GM12873 (cell line): Measurements from ENCODE around the gene CSTF2.

Source experiments
- CTCF ChIP-seq: IDR thresholded peaks from 2 replicates; pipeline ENCODE4 v1.5.1; 2012; ENCODE audit warnings: low read depth, mild to moderate bottlenecking, moderate library complexity, low read length, control low read depth; ENCODE audit not compliant: insufficient read depth; ENCODE audit errors: missing control alignments

The CSTF2 gene, protein sequence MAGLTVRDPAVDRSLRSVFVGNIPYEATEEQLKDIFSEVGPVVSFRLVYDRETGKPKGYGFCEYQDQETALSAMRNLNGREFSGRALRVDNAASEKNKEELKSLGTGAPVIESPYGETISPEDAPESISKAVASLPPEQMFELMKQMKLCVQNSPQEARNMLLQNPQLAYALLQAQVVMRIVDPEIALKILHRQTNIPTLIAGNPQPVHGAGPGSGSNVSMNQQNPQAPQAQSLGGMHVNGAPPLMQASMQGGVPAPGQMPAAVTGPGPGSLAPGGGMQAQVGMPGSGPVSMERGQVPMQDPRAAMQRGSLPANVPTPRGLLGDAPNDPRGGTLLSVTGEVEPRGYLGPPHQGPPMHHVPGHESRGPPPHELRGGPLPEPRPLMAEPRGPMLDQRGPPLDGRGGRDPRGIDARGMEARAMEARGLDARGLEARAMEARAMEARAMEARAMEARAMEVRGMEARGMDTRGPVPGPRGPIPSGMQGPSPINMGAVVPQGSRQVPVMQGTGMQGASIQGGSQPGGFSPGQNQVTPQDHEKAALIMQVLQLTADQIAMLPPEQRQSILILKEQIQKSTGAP

DNA sequence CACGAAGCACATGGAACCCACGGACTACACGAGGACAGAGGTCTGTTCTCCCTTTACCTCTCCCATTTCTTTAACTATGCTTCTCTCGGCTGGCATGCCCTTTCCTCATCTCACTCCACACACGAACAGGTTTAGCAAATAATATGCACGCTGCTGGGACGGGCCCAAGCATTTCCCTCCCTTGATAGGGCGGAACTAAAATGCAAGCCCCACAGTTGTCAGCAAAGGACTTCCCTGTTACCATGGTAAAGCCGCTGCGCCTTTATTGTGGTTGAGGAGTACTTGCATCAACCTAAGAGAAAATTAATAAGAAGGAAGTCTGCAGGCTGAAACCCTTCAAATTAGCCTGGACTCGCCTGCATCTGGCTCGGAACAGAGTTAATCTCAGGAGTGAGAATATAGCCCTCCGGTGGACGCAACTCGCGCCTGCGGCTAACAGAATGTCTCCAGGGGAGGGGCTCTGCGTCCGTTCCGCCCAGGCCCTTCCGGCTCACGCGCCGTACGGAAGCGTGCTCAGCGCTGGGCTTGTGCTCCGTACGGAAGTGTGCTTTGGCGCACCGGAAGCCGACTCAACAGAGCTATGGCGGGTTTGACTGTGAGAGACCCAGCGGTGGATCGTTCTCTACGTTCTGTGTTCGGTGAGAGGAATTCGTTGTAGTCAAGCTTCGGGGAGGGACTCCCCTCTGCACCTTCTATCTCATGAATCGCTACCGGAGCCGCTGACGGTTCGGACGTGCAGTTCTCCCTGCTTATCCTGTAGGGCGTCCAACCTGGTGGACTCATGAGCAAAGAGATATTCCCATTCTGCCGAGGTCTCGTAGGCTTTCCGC, at the start of gene CSTF2:
TSS of gene CSTF2 (plus strand) at position 555 of the 830 bp plus-strand sequence. CDS start at position 581, 26 bp downstream.
- TF ChIP-seq CTCF: no peak

GRCh38 chrX:100797359-100797758, 22.8 kb upstream of the CSTF2 start:
- TF ChIP-seq CTCF: no peak

GRCh38 chrX:100798484-100799214, 21.5 kb upstream of the CSTF2 start:
- TF ChIP-seq CTCF: no peak

GRCh38 chrX:100802843-100803242, 17.3 kb upstream of the CSTF2 start:
- TF ChIP-seq CTCF: no peak

GRCh38 chrX:100804780-100805179, 15.4 kb upstream of the CSTF2 start:
- TF ChIP-seq CTCF: no peak

DNA sequence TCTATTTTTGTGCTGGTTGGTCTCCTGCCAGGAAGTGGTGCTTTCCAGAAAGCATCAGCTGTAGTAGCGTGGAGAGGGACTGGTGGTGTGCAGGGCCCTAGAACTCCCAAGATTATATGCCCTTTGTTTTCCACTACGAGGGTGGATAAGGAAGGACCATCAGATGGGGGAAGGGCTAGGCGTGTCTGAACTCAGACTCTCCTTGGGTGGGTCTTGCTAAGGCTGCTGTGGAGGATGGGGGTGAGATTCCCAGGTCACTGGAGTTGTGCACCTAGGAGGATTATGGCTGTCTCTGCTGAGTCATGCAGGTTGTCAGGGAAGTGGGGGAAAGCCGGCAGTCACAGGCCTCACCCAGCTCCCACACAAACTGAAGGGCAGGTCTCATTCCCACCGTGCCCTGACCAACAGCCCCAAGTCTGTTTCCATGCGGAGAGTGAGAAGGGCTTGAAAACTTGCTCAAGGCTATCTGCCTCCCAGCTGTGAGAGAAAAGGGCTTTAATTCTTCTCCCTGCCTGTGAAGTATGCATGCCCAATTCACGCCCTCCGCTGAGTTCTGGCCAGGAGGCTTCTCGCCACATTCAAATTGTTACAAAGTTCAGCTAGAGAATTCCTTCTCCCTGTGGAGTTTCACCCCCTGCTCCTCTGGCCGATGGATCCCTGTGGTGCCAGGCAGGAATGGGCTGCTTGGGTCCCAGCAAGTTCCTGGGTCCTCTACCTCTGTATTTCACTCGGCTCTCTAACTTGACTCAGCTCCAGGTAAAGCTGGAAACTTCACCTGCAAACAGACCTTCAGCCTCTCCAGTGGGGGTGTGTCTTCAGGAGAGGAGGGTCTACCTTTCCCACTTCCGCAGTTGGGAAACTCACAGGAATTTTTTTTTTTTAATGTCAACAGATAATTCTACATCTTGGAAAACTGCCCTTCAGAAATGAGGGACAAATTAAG, 7.7 kb upstream of the CSTF2 start:
- no peak for TF ChIP-seq CTCF
